C4-2B (cell line): ENCODE measurements around the gene DNAH1.

Source experiments
- H3K27ac ChIP-seq: fragments of 450-650 bp; 2 replicates; pipeline ENCODE4 v1.5.1; 2017
- CTCF ChIP-seq: fragments of 450-650 bp; conservative IDR thresholded peaks from 2 replicates; pipeline ENCODE4 v1.5.1; 2017; ENCODE audit warnings: mild to moderate bottlenecking
- ZFX ChIP-seq: fragments of 450-650 bp; IDR thresholded peaks from 2 replicates; pipeline ENCODE4 v1.6.1; 2017

DNAH1 gene

GRCh38 chr3:52394751-52395502 is 78.8 kb downstream of the DNAH1 start:
- H3K27ac ChIP-seq: no peak overlapping the region
- TF ChIP-seq ZFX: no peak
- no peak for TF ChIP-seq CTCF

GRCh38 chr3:52395503-52395865 is 79.4 kb downstream of the DNAH1 start:
- no peak for TF ChIP-seq ZFX
- H3K27ac ChIP-seq: no peak overlapping the region

GRCh38 chr3:52396011-52396906 is 80.1 kb downstream of the DNAH1 start:
- TF ChIP-seq CTCF: no peak
- TF ChIP-seq ZFX: no peak

GRCh38 chr3:52396907-52397591 is 80.9 kb downstream of the DNAH1 start:
- TF ChIP-seq ZFX: no peak
- no peak overlapping the region for H3K27ac ChIP-seq

More at GRCh38 chr3:52396011-52396906, 80.1 kb downstream of the DNAH1 start:
- H3K27ac ChIP-seq: no peak overlapping the region

- H3K27ac ChIP-seq: no peak overlapping the region
- TF ChIP-seq ZFX (no peak), CTCF (no peak)
Observed at GRCh38 chr3:52397676-52398399, 81.7 kb downstream of the DNAH1 start.

GRCh38 chr3:52398670-52399081 is 82.6 kb downstream of the DNAH1 start:
- TF ChIP-seq ZFX: no peak
- no peak for TF ChIP-seq CTCF
- H3K27ac ChIP-seq: no peak overlapping the region

GRCh38 chr3:52399131-52399530 is 83.0 kb downstream of the DNAH1 start:
- TF ChIP-seq CTCF (no peak), ZFX (no peak)
- no peak overlapping the region for H3K27ac ChIP-seq

GRCh38 chr3:52399593-52399992 is 83.5 kb downstream of the DNAH1 start:
- no peak overlapping the region for H3K27ac ChIP-seq
- TF ChIP-seq ZFX (no peak), CTCF (no peak)
